GM12878 (cell line): ENCODE measurements around the gene SUGCT.

Experiments
- CBX3 ChIP-seq: fragments of 200-600 bp; sonication (generic); IDR thresholded peaks from 2 replicates; pipeline ENCODE4 v1.6.1; 2016; ENCODE audit warnings: low read depth, borderline replicate concordance
- HCFC1 ChIP-seq: fragments of 150-350 bp; IDR thresholded peaks from 2 replicates; pipeline ENCODE4 v1.6.1; 2014; ENCODE audit warnings: low read length
- MEF2A ChIP-seq: IDR thresholded peaks from 2 replicates; pipeline ENCODE4 v1.6.1; 2011; ENCODE audit warnings: low read depth, mild to moderate bottlenecking, low read length, moderate library complexity; ENCODE audit not compliant: insufficient read depth
- POLR2AphosphoS5 ChIP-seq: IDR thresholded peaks from 2 replicates; pipeline ENCODE4 v1.6.1; 2011; ENCODE audit warnings: mild to moderate bottlenecking, low read length, inconsistent platforms
- RAD21 ChIP-seq: IDR thresholded peaks from 2 replicates; pipeline ENCODE4 v1.6.1; 2011; ENCODE audit warnings: mild to moderate bottlenecking, low read depth, low read length, moderate library complexity; ENCODE audit not compliant: insufficient read depth
- RBBP5 ChIP-seq: fragments of 200-600 bp; sonication (generic); conservative IDR thresholded peaks from 2 replicates; pipeline ENCODE4 v1.6.1; 2016
- TF ChIP-seq, protein P1 (sequence below), 3 experiments: IDR thresholded peaks in 2 of 3; conservative IDR thresholded peaks in 1 of 3; 2 replicates each; pipeline ENCODE4 v1.5.1; 2011; ENCODE audit warnings: low read depth in 3 of 3, low read length in 3 of 3, mild to moderate bottlenecking in 3 of 3, control low read depth in 2 of 3, moderate library complexity in 2 of 3, inconsistent platforms in 1 of 3, mixed read lengths in 1 of 3; ENCODE audit not compliant: control insufficient read depth in 2 of 3, insufficient read depth in 1 of 3; ENCODE audit errors: extremely low read depth in 1 of 3
- TF ChIP-seq, protein P2 (sequence below): IDR thresholded peaks from 2 replicates; pipeline ENCODE4 v1.6.1; 2011; ENCODE audit warnings: low read depth, mild to moderate bottlenecking, low read length, moderate library complexity, borderline replicate concordance; ENCODE audit errors: extremely low read depth
- TF ChIP-seq, protein P3 (sequence below): fragments of 450-650 bp; IDR thresholded peaks from 2 replicates; pipeline ENCODE4 v1.6.1; 2016; ENCODE audit warnings: mild to moderate bottlenecking
- TF ChIP-seq, protein P4 (sequence below): IDR thresholded peaks from 2 replicates; pipeline ENCODE4 v1.6.1; 2012; ENCODE audit warnings: low read depth, low read length, improper control_type of control experiment
- TF ChIP-seq, protein P5 (sequence below): IDR thresholded peaks from 2 replicates; pipeline ENCODE4 v1.6.1; 2011; ENCODE audit warnings: borderline replicate concordance, low read depth, mild to moderate bottlenecking, moderate library complexity, mixed read lengths, low read length; ENCODE audit not compliant: insufficient read depth; ENCODE audit errors: extremely low read length

DNA sequence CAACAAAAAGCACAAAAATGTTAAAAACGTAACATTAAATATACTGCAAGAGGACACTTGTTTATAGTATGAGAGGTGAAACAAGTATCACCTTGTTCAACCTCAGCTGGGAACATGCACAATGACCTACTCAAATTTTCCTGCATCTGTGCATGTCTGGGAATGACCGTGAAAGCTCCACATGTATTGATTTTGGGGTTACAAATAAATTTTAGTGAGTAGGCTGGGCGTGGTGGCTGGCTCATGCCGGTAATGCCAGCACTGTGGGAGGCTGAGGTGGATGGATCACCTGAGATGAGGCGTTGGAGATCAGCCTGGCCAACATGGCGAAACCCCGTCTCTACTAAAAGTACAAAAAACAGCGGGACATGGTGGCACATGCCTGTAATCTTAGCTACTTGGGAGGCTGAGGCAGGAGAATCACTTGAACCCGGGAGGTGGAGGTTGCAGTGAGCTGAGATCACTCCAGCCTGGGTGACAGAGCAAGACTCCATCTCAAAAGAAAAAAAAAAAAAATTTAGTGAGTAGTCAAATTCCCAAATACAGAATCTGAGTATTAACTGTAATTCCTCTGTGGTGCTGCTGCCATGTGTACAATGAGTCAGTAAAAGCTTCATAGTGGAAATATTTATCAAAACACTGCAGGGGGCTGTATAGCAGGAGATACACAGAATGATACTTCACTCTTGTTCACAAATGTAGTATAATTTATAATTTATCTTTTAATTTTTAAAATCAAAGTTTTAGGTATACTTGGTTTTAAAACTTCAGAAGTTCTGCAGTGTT lies 41.1 kb downstream of the SUGCT start:
- TF ChIP-seq, protein P1, sequence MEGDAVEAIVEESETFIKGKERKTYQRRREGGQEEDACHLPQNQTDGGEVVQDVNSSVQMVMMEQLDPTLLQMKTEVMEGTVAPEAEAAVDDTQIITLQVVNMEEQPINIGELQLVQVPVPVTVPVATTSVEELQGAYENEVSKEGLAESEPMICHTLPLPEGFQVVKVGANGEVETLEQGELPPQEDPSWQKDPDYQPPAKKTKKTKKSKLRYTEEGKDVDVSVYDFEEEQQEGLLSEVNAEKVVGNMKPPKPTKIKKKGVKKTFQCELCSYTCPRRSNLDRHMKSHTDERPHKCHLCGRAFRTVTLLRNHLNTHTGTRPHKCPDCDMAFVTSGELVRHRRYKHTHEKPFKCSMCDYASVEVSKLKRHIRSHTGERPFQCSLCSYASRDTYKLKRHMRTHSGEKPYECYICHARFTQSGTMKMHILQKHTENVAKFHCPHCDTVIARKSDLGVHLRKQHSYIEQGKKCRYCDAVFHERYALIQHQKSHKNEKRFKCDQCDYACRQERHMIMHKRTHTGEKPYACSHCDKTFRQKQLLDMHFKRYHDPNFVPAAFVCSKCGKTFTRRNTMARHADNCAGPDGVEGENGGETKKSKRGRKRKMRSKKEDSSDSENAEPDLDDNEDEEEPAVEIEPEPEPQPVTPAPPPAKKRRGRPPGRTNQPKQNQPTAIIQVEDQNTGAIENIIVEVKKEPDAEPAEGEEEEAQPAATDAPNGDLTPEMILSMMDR (IDR thresholded peaks at IDR 0.05 in 2 of 3, conservative IDR thresholded peaks at IDR 0.05 in 1 of 3; ENCODE audit: control insufficient read depth in 2 of 3, extremely low read depth in 1 of 3, insufficient read depth in 1 of 3, low read depth in 3 of 3, low read length in 3 of 3) = no peak
- TF ChIP-seq POLR2AphosphoS5 (no peak), RAD21 (no peak), HCFC1 (no peak), RBBP5 (no peak), CBX3 (no peak), MEF2A (no peak)
- TF ChIP-seq, protein P2, sequence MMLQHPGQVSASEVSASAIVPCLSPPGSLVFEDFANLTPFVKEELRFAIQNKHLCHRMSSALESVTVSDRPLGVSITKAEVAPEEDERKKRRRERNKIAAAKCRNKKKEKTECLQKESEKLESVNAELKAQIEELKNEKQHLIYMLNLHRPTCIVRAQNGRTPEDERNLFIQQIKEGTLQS = no peak
- TF ChIP-seq, protein P3, sequence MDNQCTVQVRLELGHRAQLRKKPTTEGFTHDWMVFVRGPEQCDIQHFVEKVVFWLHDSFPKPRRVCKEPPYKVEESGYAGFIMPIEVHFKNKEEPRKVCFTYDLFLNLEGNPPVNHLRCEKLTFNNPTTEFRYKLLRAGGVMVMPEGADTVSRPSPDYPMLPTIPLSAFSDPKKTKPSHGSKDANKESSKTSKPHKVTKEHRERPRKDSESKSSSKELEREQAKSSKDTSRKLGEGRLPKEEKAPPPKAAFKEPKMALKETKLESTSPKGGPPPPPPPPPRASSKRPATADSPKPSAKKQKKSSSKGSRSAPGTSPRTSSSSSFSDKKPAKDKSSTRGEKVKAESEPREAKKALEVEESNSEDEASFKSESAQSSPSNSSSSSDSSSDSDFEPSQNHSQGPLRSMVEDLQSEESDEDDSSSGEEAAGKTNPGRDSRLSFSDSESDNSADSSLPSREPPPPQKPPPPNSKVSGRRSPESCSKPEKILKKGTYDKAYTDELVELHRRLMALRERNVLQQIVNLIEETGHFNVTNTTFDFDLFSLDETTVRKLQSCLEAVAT = no peak
- TF ChIP-seq, protein P4, sequence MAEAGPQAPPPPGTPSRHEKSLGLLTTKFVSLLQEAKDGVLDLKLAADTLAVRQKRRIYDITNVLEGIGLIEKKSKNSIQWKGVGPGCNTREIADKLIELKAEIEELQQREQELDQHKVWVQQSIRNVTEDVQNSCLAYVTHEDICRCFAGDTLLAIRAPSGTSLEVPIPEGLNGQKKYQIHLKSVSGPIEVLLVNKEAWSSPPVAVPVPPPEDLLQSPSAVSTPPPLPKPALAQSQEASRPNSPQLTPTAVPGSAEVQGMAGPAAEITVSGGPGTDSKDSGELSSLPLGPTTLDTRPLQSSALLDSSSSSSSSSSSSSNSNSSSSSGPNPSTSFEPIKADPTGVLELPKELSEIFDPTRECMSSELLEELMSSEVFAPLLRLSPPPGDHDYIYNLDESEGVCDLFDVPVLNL = no peak
- TF ChIP-seq, protein P5, sequence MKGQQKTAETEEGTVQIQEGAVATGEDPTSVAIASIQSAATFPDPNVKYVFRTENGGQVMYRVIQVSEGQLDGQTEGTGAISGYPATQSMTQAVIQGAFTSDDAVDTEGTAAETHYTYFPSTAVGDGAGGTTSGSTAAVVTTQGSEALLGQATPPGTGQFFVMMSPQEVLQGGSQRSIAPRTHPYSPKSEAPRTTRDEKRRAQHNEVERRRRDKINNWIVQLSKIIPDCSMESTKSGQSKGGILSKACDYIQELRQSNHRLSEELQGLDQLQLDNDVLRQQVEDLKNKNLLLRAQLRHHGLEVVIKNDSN = no peak
